Neural progenitor cell (in vitro differentiated cells): ENCODE data around the gene CIC. TPM values are rescaled to one million over a fixed set of nuclear protein-coding genes. Genes with fewer than 3 reads are reported as not detected.

Source experiments
- DNase-seq: peaks from one replicate; pipeline ENCODE4 v3.0.0-alpha.2; 2016; ENCODE audit warnings: low spot score
- H2AFZ ChIP-seq: fragments of 200-600 bp; sonication (generic); replicated peaks from 2 replicates; pipeline ENCODE4 v1.6.1; 2016; ENCODE audit warnings: antibody characterized with exemption
- H3F3A ChIP-seq: fragments of 200-600 bp; sonication (generic); 2 replicates; pipeline ENCODE4 v1.6.1; 2016; ENCODE audit warnings: antibody characterized with exemption, low read depth
- H3K27ac ChIP-seq: fragments of 200-600 bp; sonication (generic); 2 replicates; pipeline ENCODE4 v1.5.1; 2016; ENCODE audit warnings: mild to moderate bottlenecking
- H3K27me3 ChIP-seq: fragments of 200-600 bp; sonication (generic); 2 replicates; pipeline ENCODE4 v1.6.1; 2016; ENCODE audit warnings: mild to moderate bottlenecking, moderate library complexity
- H3K36me3 ChIP-seq: fragments of 200-600 bp; sonication (generic); 2 replicates; pipeline ENCODE4 v1.5.1; 2016
- H3K4me1 ChIP-seq: fragments of 200-600 bp; sonication (generic); 2 replicates; pipeline ENCODE4 v1.6.1; 2016; ENCODE audit warnings: mixed run types
- H3K4me2 ChIP-seq: fragments of 200-600 bp; sonication (generic); 2 replicates; pipeline ENCODE4 v1.6.1; 2016
- H3K4me3 ChIP-seq: fragments of 200-600 bp; sonication (generic); 2 replicates; pipeline ENCODE4 v1.5.1; 2016
- H3K79me2 ChIP-seq: fragments of 200-600 bp; sonication (generic); 2 replicates; pipeline ENCODE4 v1.6.1; 2016; ENCODE audit warnings: low read depth
- H3K9ac ChIP-seq: fragments of 200-600 bp; sonication (generic); 2 replicates; pipeline ENCODE4 v1.6.1; 2016
- H3K9me3 ChIP-seq: fragments of 200-600 bp; sonication (generic); 2 replicates; pipeline ENCODE4 v1.5.1; 2016; ENCODE audit warnings: low read depth
- H4K20me1 ChIP-seq: fragments of 200-600 bp; sonication (generic); 2 replicates; pipeline ENCODE4 v1.6.1; 2016; ENCODE audit warnings: low read depth
- H3K27ac Mint-ChIP-seq: 3 replicates; pipeline ENCODE4 v1.8.0; 2021; ENCODE audit warnings: mixed read lengths
- H3K27me3 Mint-ChIP-seq: 2 replicates; pipeline ENCODE4 v1.8.0; 2022; ENCODE audit warnings: low read depth, mild to moderate bottlenecking, inconsistent platforms, moderate library complexity, mixed read lengths; ENCODE audit not compliant: insufficient read depth
- H3K36me3 Mint-ChIP-seq: 3 replicates; pipeline ENCODE4 v1.8.0; 2021; ENCODE audit warnings: mixed read lengths
- H3K4me1 Mint-ChIP-seq: 3 replicates; pipeline ENCODE4 v1.8.0; 2021; ENCODE audit warnings: mixed read lengths
- H3K4me3 Mint-ChIP-seq: 3 replicates; pipeline ENCODE4 v1.8.0; 2021; ENCODE audit warnings: mild to moderate bottlenecking, moderate library complexity, mixed read lengths
- H3K9me3 Mint-ChIP-seq: 3 replicates; pipeline ENCODE4 v1.8.0; 2020; ENCODE audit warnings: mixed read lengths
- EZH2 ChIP-seq: fragments of 200-600 bp; sonication (generic); IDR thresholded peaks from 2 replicates; pipeline ENCODE4 v1.6.1; 2017; ENCODE audit warnings: antibody characterized with exemption, mild to moderate bottlenecking, moderate library complexity
- EZH2phosphoT487 ChIP-seq: fragments of 200-600 bp; sonication (generic); IDR thresholded peaks from 2 replicates; pipeline ENCODE4 v1.6.1; 2017; ENCODE audit warnings: antibody characterized with exemption
- total RNA-seq: library from RNA; depleted of rRNA; stranded (reverse); fragments of >200 nt; gene quantifications from 2 replicates; pipeline ENCODE4 v1.2.3, GENCODE V29; 2015; ENCODE audit warnings: low replicate concordance
- TF ChIP-seq, protein P1 (sequence below): fragments of 200-600 bp; sonication (generic); IDR thresholded peaks from 2 replicates; pipeline ENCODE4 v1.5.1; 2017; ENCODE audit warnings: antibody characterized with exemption, mild to moderate bottlenecking

CIC gene
- total RNA-seq, 1 donor from 2014 or later, result 5.2 TPM

DNA sequence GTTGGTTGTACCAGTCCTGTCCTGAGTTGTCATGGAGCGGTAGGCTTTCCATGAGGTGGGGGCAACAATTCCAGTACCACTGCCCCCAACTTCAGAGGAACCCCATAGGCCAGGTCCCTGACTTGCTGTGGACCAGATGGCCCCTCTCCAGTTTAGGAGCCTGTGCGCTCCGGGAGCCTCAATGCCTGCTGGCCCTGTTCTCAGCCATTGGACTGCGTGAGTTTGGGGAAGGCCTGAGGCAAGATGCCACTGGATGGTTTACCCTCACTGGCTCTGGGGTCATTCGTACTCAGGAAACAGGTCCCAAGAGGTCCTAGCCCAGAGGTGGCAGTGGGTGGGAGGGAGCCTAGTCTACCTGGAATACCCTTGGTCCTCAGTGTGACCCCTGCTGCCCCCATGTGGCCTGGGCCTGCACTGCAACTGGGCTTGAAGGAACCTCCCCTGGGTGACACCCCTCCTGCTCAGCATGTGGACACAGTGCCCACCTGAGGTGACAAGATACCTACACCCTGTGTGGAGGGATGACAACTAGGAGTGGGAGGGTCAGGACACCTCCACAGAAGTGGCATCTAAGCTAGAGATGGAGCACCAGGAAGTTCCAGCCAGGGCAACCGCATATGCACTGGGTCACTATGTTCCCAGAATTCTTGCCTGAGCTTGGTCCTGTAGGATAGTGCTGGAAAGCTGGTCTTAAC lies 26.9 kb downstream of the CIC start:
- Histone ChIP-seq H3K27ac (no peak overlapping the region), H4K20me1 (peaks cover 28% of the 10 kb centered on the region), H3K9me3 (no peaks in the 10 kb centered on the region), H3K4me2 (no peak overlapping the region), H3F3A (peaks cover 30% of the 10 kb centered on the region), H3K4me1 (peaks cover under 1% of the 10 kb centered on the region), H2AFZ (no peak overlapping the region), H3K36me3 (no peaks in the 10 kb centered on the region), H3K79me2 (peaks cover 10% of the 10 kb centered on the region), H3K4me3 (no peak overlapping the region), H3K9ac (no peak overlapping the region), H3K27me3 (no peaks in the 10 kb centered on the region)
- Mint-ChIP-seq H3K4me1 (peaks cover 7% of the 10 kb centered on the region), H3K27me3 (peaks cover 10% of the 10 kb centered on the region), H3K27ac (no peak overlapping the region), H3K36me3 (peaks cover 18% of the 10 kb centered on the region), H3K4me3 (no peak overlapping the region), H3K9me3 (no peaks in the 10 kb centered on the region)
- peak; percentile 80 for DNase-seq
- no peak for TF ChIP-seq EZH2phosphoT487
- no peak for TF ChIP-seq EZH2
- TF ChIP-seq, protein P1, sequence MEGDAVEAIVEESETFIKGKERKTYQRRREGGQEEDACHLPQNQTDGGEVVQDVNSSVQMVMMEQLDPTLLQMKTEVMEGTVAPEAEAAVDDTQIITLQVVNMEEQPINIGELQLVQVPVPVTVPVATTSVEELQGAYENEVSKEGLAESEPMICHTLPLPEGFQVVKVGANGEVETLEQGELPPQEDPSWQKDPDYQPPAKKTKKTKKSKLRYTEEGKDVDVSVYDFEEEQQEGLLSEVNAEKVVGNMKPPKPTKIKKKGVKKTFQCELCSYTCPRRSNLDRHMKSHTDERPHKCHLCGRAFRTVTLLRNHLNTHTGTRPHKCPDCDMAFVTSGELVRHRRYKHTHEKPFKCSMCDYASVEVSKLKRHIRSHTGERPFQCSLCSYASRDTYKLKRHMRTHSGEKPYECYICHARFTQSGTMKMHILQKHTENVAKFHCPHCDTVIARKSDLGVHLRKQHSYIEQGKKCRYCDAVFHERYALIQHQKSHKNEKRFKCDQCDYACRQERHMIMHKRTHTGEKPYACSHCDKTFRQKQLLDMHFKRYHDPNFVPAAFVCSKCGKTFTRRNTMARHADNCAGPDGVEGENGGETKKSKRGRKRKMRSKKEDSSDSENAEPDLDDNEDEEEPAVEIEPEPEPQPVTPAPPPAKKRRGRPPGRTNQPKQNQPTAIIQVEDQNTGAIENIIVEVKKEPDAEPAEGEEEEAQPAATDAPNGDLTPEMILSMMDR, result peak; percentile 91

DNA sequence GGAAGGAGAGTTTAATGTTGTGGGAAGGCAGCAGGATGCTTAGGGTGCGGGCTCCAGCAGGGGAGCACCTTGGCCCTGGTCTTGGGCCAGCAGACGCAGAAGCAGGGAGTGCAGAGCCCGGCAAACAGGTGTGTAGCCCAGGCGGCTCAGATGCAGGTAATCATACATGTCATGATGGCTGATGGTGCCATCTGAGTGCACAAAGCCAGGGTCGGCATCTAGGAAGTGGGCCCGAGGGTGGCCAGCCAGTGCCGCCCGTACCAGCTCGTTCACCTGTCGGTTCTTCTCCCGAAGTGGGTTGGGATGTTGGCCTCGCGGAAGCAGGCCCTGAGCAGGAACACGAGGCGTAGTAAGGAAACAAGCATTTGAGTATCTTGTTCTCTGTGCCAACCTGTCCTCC lies 28.0 kb downstream of the CIC start:
- Histone ChIP-seq H3K9me3 (no peaks in the 10 kb centered on the region), H3K4me2 (no peak overlapping the region), H3K4me1 (peaks cover 8% of the 10 kb centered on the region), H3K36me3 (no peaks in the 10 kb centered on the region), H4K20me1 (peaks cover 29% of the 10 kb centered on the region), H3K9ac (no peak overlapping the region), H3F3A (peaks cover 32% of the 10 kb centered on the region), H3K27me3 (no peaks in the 10 kb centered on the region), H3K27ac (no peak overlapping the region), H3K79me2 (peaks cover 20% of the 10 kb centered on the region), H3K4me3 (no peak overlapping the region), H2AFZ (no peak overlapping the region)
- H3K4me1 Mint-ChIP-seq, result peaks cover 14% of the 10 kb centered on the region
- H3K4me3 Mint-ChIP-seq, result peak overlapping the region; percentile 6
- TF ChIP-seq EZH2 (no peak), EZH2phosphoT487 (no peak)
- TF ChIP-seq, protein P1, result no peak
- peaks cover 10% of the 10 kb centered on the region for H3K27me3 Mint-ChIP-seq
- H3K36me3 Mint-ChIP-seq, result peaks cover 10% of the 10 kb centered on the region
- H3K9me3 Mint-ChIP-seq, result no peaks in the 10 kb centered on the region
- DNase-seq, result no peak
- H3K27ac Mint-ChIP-seq, result no peak overlapping the region

DNA sequence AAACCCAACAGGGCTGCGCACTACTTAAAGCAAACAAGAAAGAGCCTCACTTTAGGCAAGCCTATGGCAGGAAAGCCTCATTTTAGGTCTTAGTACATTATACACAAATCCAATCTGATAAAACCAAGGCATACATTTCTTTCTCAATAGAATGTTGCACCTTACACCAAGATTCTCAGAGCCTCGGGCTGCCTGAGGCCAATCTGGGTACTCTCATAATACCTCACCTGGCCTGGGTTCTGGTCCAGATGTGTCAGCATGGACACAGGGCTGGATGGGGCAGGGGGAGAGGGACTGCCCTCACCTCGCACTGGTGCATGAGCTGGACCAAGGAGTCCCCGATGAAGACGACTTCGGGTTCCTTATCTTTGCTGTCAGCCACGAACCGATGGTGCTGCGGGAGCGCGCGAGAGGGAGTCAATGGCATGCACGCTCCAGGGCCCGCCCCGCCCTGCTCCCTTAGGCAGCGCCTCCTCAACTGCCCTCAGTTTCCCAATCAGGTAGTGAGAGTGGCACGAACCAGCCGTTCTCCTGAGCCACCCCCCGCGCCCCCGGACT lies 32.7 kb downstream of the CIC start, which contains the start of gene PRR19:
PRR19 (plus strand) TSS at position 487 of the 558 bp plus-strand sequence. CDS start 7,453 bp downstream, outside the sequence.
- H3K79me2 ChIP-seq, result peaks cover 22% of the 10 kb centered on the region
- Mint-ChIP-seq H3K9me3 (no peaks in the 10 kb centered on the region), H3K36me3 (peaks cover 7% of the 10 kb centered on the region), H3K4me1 (peaks cover 24% of the 10 kb centered on the region), H3K27me3 (peaks cover 11% of the 10 kb centered on the region), H3K27ac (peak within 1 kb of the TSS; percentile 99), H3K4me3 (peak within 1 kb of the TSS; percentile 92)
- no peaks in the 10 kb centered on the region for H3K9me3 ChIP-seq
- peaks cover 13% of the 10 kb centered on the region for H4K20me1 ChIP-seq
- no peaks in the 10 kb centered on the region for H3K36me3 ChIP-seq
- peak within 1 kb of the TSS; percentile 52 for H3K9ac ChIP-seq
- peaks cover 14% of the 10 kb centered on the region for H3K4me1 ChIP-seq
- H3K27me3 ChIP-seq, result no peaks in the 10 kb centered on the region
- TF ChIP-seq EZH2 (no peak), EZH2phosphoT487 (no peak)
- DNase-seq, result peak; percentile 58
- H3F3A ChIP-seq, result peaks cover 26% of the 10 kb centered on the region
- H3K4me2 ChIP-seq, result peak within 1 kb of the TSS; percentile 91
- peak within 1 kb of the TSS; percentile 77 for H3K4me3 ChIP-seq
- peak within 1 kb of the TSS; percentile 18 for H3K27ac ChIP-seq
- H2AFZ ChIP-seq, result peak within 1 kb of the TSS; percentile 87

DNA sequence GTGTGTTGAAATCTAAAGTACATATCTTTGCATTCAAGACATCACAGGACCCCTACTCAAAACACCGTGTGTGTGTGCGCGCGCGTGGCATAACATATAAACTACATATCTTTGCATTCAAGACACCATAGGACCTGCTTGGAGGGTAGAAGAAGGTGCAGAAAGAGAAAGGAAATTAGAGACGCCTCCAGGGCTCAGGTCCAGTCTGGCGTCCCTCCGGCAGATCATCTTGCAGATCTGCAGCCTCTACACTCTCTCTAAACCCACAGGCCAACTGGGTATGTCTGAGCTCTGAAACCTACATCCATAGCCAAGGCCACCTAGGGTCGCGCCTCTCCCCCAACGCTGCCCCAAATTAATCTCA lies 34.0 kb downstream of the CIC start:
- TF ChIP-seq EZH2phosphoT487, result no peak
- no peak for TF ChIP-seq EZH2
- TF ChIP-seq, protein P1, result no peak
- peak overlapping the region; percentile 91 for H3K4me2 ChIP-seq
- peaks cover 13% of the 10 kb centered on the region for H4K20me1 ChIP-seq
- no peak for DNase-seq
- peaks cover 26% of the 10 kb centered on the region for H3K4me1 Mint-ChIP-seq
- H3K36me3 Mint-ChIP-seq, result peaks cover 9% of the 10 kb centered on the region
- H3K9me3 Mint-ChIP-seq, result no peaks in the 10 kb centered on the region
- peaks cover 14% of the 10 kb centered on the region for H3K4me1 ChIP-seq
- H3K9me3 ChIP-seq, result no peaks in the 10 kb centered on the region
- no peak overlapping the region for H3K9ac ChIP-seq
- peaks cover 10% of the 10 kb centered on the region for H3K27me3 Mint-ChIP-seq
- peak overlapping the region; percentile 99 for H3K27ac Mint-ChIP-seq
- H3K27me3 ChIP-seq, result no peaks in the 10 kb centered on the region
- peaks cover 21% of the 10 kb centered on the region for H3F3A ChIP-seq
- H2AFZ ChIP-seq, result peak overlapping the region; percentile 87
- H3K79me2 ChIP-seq, result peaks cover 22% of the 10 kb centered on the region
- peak overlapping the region; percentile 92 for H3K4me3 Mint-ChIP-seq
- no peak overlapping the region for H3K27ac ChIP-seq
- peak overlapping the region; percentile 77 for H3K4me3 ChIP-seq
- H3K36me3 ChIP-seq, result no peaks in the 10 kb centered on the region
